Trophoblast cell (in vitro differentiated cells and primary cell): ENCODE results near the gene CHST11.

Experiments
- DNase-seq, 2 donors: peaks; one replicate each; pipeline ENCODE4 v3.0.0-alpha.2; 2016
- H2AFZ ChIP-seq: 2 replicates; pipeline ENCODE4 v1.6.1; 2013; ENCODE audit warnings: low read length, moderate library complexity, mild to moderate bottlenecking; ENCODE audit not compliant: insufficient read depth, poor library complexity
- H2AK5ac ChIP-seq: 2 replicates; pipeline ENCODE4 v1.6.1; 2013; ENCODE audit warnings: mild to moderate bottlenecking, low read length
- H2BK120ac ChIP-seq: 2 replicates; pipeline ENCODE4 v1.6.1; 2013; ENCODE audit warnings: low read length, mild to moderate bottlenecking, moderate library complexity; ENCODE audit not compliant: insufficient read depth, poor library complexity
- H2BK12ac ChIP-seq: 2 replicates; pipeline ENCODE4 v1.6.1; 2013; ENCODE audit warnings: mild to moderate bottlenecking, low read length, moderate library complexity
- H2BK5ac ChIP-seq: 2 replicates; pipeline ENCODE4 v1.6.1; 2013; ENCODE audit warnings: low read length, low read depth, moderate library complexity, mild to moderate bottlenecking; ENCODE audit not compliant: poor library complexity
- H3K14ac ChIP-seq: 2 replicates; pipeline ENCODE4 v1.6.1; 2013; ENCODE audit warnings: mild to moderate bottlenecking, low read length
- H3K18ac ChIP-seq: 2 replicates; pipeline ENCODE4 v1.6.1; 2013; ENCODE audit warnings: mild to moderate bottlenecking, low read length
- H3K23ac ChIP-seq: 2 replicates; pipeline ENCODE4 v1.6.1; 2013; ENCODE audit warnings: low read length
- H3K27ac ChIP-seq: 2 replicates; pipeline ENCODE4 v1.5.1; 2013; ENCODE audit warnings: low read depth, mild to moderate bottlenecking, inconsistent platforms, low read length, moderate library complexity
- H3K27me3 ChIP-seq: 2 replicates; pipeline ENCODE4 v1.6.1; 2013; ENCODE audit warnings: inconsistent platforms, mild to moderate bottlenecking, low read length, moderate library complexity; ENCODE audit not compliant: insufficient read depth
- H3K36me3 ChIP-seq, 2 experiments: 1 replicate in 1 of 2; 2 replicates in 1 of 2; pipeline ENCODE4 v1.6.1; 2013; ENCODE audit warnings: low read length in 2 of 2, mild to moderate bottlenecking in 2 of 2, moderate library complexity in 1 of 2; ENCODE audit not compliant: insufficient read depth in 2 of 2, control insufficient read depth in 1 of 2
- H3K4ac ChIP-seq: 2 replicates; pipeline ENCODE4 v1.6.1; 2013; ENCODE audit warnings: low read depth, mild to moderate bottlenecking, low read length, moderate library complexity
- H3K4me1 ChIP-seq, 2 experiments: 1 replicate in 1 of 2; 2 replicates in 1 of 2; pipeline ENCODE4 v1.6.1; 2013; ENCODE audit warnings: low read length in 2 of 2, mild to moderate bottlenecking in 2 of 2, moderate library complexity in 1 of 2; ENCODE audit not compliant: insufficient read depth in 2 of 2, control insufficient read depth in 1 of 2
- H3K4me2 ChIP-seq: 2 replicates; pipeline ENCODE4 v1.6.1; 2013; ENCODE audit warnings: inconsistent platforms, mild to moderate bottlenecking, low read length, moderate library complexity
- H3K4me3 ChIP-seq: 2 replicates; pipeline ENCODE4 v1.5.1; 2013; ENCODE audit warnings: mild to moderate bottlenecking, low read depth, low read length, inconsistent platforms
- H3K79me1 ChIP-seq: one replicate; pipeline ENCODE4 v1.6.1; 2013; ENCODE audit warnings: low read length
- H3K79me2 ChIP-seq: 2 replicates; pipeline ENCODE4 v1.6.1; 2013; ENCODE audit warnings: low read length, mild to moderate bottlenecking; ENCODE audit not compliant: control insufficient read depth, insufficient read depth, poor library complexity
- H3K9ac ChIP-seq: 2 replicates; pipeline ENCODE4 v1.6.1; 2013; ENCODE audit warnings: mild to moderate bottlenecking, low read length
- H3K9me3 ChIP-seq: 2 replicates; pipeline ENCODE4 v1.6.1; 2013; ENCODE audit warnings: low read depth, mild to moderate bottlenecking, control low read depth, inconsistent platforms, low read length; ENCODE audit not compliant: insufficient read depth
- H4K12ac ChIP-seq: 2 replicates; pipeline ENCODE4 v1.6.1; 2013; ENCODE audit warnings: low read depth, mild to moderate bottlenecking, low read length, moderate library complexity
- H4K8ac ChIP-seq: 2 replicates; pipeline ENCODE4 v1.6.1; 2013; ENCODE audit warnings: low read depth, mild to moderate bottlenecking, low read length, moderate library complexity
- H4K91ac ChIP-seq: one replicate; pipeline ENCODE4 v1.6.1; 2013; ENCODE audit warnings: low read depth, mild to moderate bottlenecking, low read length, moderate library complexity
- WGBS: extraction: QIAGEN DNeasy Blood & Tissue Kit; methylation state at CpG from one replicate; pipeline ENCODE4 v1.1.7; 2013; ENCODE audit warnings: missing lambda C conversion rate; ENCODE audit not compliant: insufficient read length, insufficient coverage; ENCODE audit errors: extremely low coverage; 5-methylcytosine and 5-hydroxymethylcytosine counted together

Gene CHST11

DNA sequence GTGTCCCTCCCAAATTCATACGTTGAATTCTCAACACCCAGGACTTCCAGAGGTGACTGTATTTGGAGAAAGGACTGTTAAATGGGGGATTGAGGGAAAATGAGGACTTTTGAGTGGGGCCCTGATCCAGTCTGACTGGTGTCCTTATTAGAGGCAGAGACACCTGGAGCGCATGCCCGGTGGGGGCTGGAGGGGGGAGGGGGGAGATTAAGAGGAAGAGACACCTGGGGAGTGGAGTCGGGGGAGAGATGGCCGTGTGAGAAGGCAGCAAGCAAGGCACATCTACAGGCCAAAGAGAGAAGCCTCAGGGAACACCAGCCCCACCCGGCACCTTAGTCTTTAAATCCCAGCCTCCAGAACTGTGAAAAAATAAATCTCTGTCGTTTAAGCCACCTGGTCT is 291.6 kb downstream of the CHST11 start:
- no peak overlapping the region for H4K12ac ChIP-seq
- H3K4me2 ChIP-seq, result no peak overlapping the region
- no peaks in the 10 kb centered on the region for H3K27me3 ChIP-seq
- H3K79me2 ChIP-seq, result no peaks in the 10 kb centered on the region
- no peaks in the 10 kb centered on the region for H3K79me1 ChIP-seq
- H4K91ac ChIP-seq, result no peak overlapping the region
- H3K9me3 ChIP-seq, result no peaks in the 10 kb centered on the region
- H3K23ac ChIP-seq, result no peak overlapping the region
- no peak overlapping the region for H3K14ac ChIP-seq
- no peak overlapping the region for H2BK12ac ChIP-seq
- H3K4ac ChIP-seq, result no peak overlapping the region
- H2BK120ac ChIP-seq, result no peak overlapping the region
- no peak overlapping the region for H2AK5ac ChIP-seq
- no peak overlapping the region for H3K27ac ChIP-seq
- H3K36me3 ChIP-seq, result no peaks in the 10 kb centered on the region
- no peak overlapping the region for H3K18ac ChIP-seq
- no peak overlapping the region for H2AFZ ChIP-seq
- H3K4me3 ChIP-seq, result no peak overlapping the region
- no peak overlapping the region for H3K9ac ChIP-seq
- peaks cover 7 to 8% of the 10 kb centered on the region in 2 experiments for H3K4me1 ChIP-seq
- WGBS, result no CpG with 5 or more reads among the region's 7 CpGs
- no peak overlapping the region for H4K8ac ChIP-seq
- DNase-seq, result no peak
- no peak overlapping the region for H2BK5ac ChIP-seq

DNA sequence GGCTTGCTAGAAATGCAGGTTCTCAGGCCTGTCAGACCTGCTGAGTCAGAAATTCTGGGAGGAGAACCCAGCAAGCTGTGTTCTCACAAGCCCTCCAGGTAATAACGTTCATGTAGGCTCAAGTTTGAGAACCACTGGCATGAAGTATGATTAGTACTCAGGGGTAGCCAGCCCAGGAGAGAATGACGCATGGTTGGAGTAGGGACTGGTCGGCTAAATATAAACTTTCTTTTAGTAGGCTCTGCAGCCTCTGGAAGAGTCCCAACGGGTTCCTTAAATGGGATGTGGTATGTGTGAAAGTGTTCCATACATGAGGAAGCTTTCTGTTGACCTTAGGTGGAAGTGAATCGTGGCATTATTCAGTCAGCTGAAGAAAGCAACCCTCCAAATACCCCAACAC is 292.0 kb downstream of the CHST11 start:
- no peak overlapping the region for H4K91ac ChIP-seq
- H3K4me2 ChIP-seq, result no peak overlapping the region
- H2BK5ac ChIP-seq, result no peak overlapping the region
- no peak overlapping the region for H3K27ac ChIP-seq
- H3K18ac ChIP-seq, result no peak overlapping the region
- H4K12ac ChIP-seq, result no peak overlapping the region
- DNase-seq, result peak; percentile 71 to 79
- H2AFZ ChIP-seq, result no peak overlapping the region
- H2BK12ac ChIP-seq, result no peak overlapping the region
- no peak overlapping the region for H3K9ac ChIP-seq
- H4K8ac ChIP-seq, result no peak overlapping the region
- H2BK120ac ChIP-seq, result no peak overlapping the region
- no peak overlapping the region for H3K4ac ChIP-seq
- H3K36me3 ChIP-seq, result no peaks in the 10 kb centered on the region
- H3K79me2 ChIP-seq, result no peaks in the 10 kb centered on the region
- no peaks in the 10 kb centered on the region for H3K9me3 ChIP-seq
- H3K14ac ChIP-seq, result no peak overlapping the region
- no peaks in the 10 kb centered on the region for H3K27me3 ChIP-seq
- H2AK5ac ChIP-seq, result no peak overlapping the region
- H3K4me1 ChIP-seq, result peaks cover 7 to 8% of the 10 kb centered on the region in 2 experiments
- no peaks in the 10 kb centered on the region for H3K79me1 ChIP-seq
- no peak overlapping the region for H3K4me3 ChIP-seq
- H3K23ac ChIP-seq, result no peak overlapping the region
- no CpG with 5 or more reads among the region's 5 CpGs for WGBS

DNA sequence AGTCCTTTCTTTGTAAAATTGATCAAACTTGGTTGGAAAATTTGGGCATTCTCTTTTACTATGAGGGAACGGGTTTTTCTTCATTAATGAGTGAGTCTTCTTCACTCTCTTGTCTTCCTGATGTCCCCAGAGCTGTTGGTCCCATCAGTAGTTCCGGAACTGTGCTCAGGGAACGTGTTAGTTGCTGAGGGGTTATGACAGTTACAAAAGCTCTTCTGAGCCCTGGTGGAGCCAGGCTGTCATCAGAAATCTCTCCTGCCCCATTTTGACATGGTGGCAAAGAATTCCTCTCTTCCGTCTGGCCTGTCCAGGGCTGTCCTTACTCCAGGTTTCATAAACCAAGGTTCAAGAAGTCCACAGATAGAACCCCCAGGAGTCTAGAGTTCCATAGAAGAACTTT is 292.8 kb downstream of the CHST11 start:
- Histone ChIP-seq H3K4me3 (no peak overlapping the region), H3K79me1 (no peaks in the 10 kb centered on the region), H3K36me3 (no peaks in the 10 kb centered on the region), H2BK12ac (no peak overlapping the region), H2AFZ (no peak overlapping the region), H3K23ac (no peak overlapping the region), H3K18ac (no peak overlapping the region), H4K12ac (no peak overlapping the region), H3K4me1 (peaks cover 7 to 8% of the 10 kb centered on the region in 2 experiments), H3K9me3 (no peaks in the 10 kb centered on the region), H4K91ac (no peak overlapping the region), H3K4me2 (no peak overlapping the region), H2BK120ac (no peak overlapping the region), H3K9ac (no peak overlapping the region), H2BK5ac (no peak overlapping the region), H2AK5ac (no peak overlapping the region), H4K8ac (no peak overlapping the region), H3K27ac (no peak overlapping the region), H3K79me2 (no peaks in the 10 kb centered on the region), H3K27me3 (no peaks in the 10 kb centered on the region), H3K4ac (no peak overlapping the region), H3K14ac (no peak overlapping the region)
- WGBS, result no CpG with 5 or more reads among the region's 4 CpGs
- peak in 1 of 2 donors; percentile 45 for DNase-seq

DNA sequence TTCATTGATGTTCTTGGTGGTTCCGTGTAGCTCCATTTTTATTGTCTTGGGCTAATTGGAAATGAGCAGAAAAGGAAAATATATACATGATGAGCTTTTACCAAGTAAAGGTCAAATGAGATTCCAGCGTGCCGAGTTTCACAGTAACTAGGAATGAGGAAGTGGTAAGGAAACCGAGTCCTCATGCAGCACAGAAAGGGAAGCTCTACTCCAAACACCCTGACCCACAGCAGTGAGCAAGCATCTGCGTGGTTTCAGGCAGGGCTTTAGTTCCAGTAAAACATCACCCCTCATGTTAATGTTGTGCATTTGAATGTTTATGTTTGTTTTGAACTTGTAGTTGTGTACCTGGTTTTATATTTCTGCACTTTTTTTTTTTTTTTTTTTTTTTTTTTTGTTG is 293.3 kb downstream of the CHST11 start:
- Histone ChIP-seq H4K12ac (no peak overlapping the region), H3K14ac (no peak overlapping the region), H3K23ac (no peak overlapping the region), H2AK5ac (no peak overlapping the region), H4K8ac (no peak overlapping the region), H3K4ac (no peak overlapping the region), H3K79me1 (no peaks in the 10 kb centered on the region), H3K27me3 (no peaks in the 10 kb centered on the region), H3K36me3 (no peaks in the 10 kb centered on the region), H3K9ac (no peak overlapping the region), H2BK120ac (no peak overlapping the region), H2BK12ac (no peak overlapping the region), H2AFZ (no peak overlapping the region), H3K27ac (no peak overlapping the region), H3K9me3 (no peaks in the 10 kb centered on the region), H3K4me1 (peaks cover 7 to 8% of the 10 kb centered on the region in 2 experiments), H4K91ac (no peak overlapping the region), H3K4me3 (no peak overlapping the region), H2BK5ac (no peak overlapping the region), H3K79me2 (no peaks in the 10 kb centered on the region), H3K4me2 (no peak overlapping the region), H3K18ac (no peak overlapping the region)
- no CpG with 5 or more reads among the region's 5 CpGs for WGBS
- peak; percentile 73 to 78 for DNase-seq
